Smooth muscle cell (in vitro differentiated cells): Measurements from ENCODE around the gene SNAI3. TPM values are rescaled to one million over a fixed set of nuclear protein-coding genes. Genes with fewer than 3 reads are reported as not detected.

Experiments
- DNase-seq: peaks from one replicate; lab custom pipeline; 2025; ENCODE audit not compliant: unreplicated experiment; lab: John Stamatoyannopoulos, UW
- H2AFZ ChIP-seq: fragments of 200-600 bp; sonication (generic); 2 replicates; pipeline ENCODE4 v1.6.0; 2016; ENCODE audit warnings: antibody characterized with exemption, low read depth, mild to moderate bottlenecking
- H3F3A ChIP-seq: fragments of 200-600 bp; sonication (generic); 2 replicates; pipeline ENCODE4 v1.6.0; 2017; ENCODE audit warnings: antibody characterized with exemption, low read depth
- H3K27ac ChIP-seq: fragments of 200-600 bp; sonication (generic); 2 replicates; pipeline ENCODE4 v1.5.1; 2016; ENCODE audit warnings: low read depth, mild to moderate bottlenecking
- H3K27me3 ChIP-seq: fragments of 200-600 bp; sonication (generic); 2 replicates; pipeline ENCODE4 v1.6.1; 2016; ENCODE audit warnings: low read depth, mild to moderate bottlenecking
- H3K36me3 ChIP-seq: fragments of 200-600 bp; sonication (generic); 2 replicates; pipeline ENCODE4 v1.5.1; 2016; ENCODE audit warnings: low read depth
- H3K4me1 ChIP-seq: fragments of 200-600 bp; sonication (generic); 2 replicates; pipeline ENCODE4 v1.5.1; 2016; ENCODE audit warnings: low read depth
- H3K4me2 ChIP-seq: fragments of 200-600 bp; sonication (generic); 2 replicates; pipeline ENCODE4 v1.6.0; 2016; ENCODE audit warnings: mild to moderate bottlenecking
- H3K4me3 ChIP-seq: fragments of 200-600 bp; sonication (generic); 2 replicates; pipeline ENCODE4 v1.5.1; 2016; ENCODE audit warnings: mild to moderate bottlenecking
- H3K79me2 ChIP-seq: fragments of 200-600 bp; sonication (generic); 2 replicates; pipeline ENCODE4 v1.6.0; 2016; ENCODE audit warnings: low read depth, mild to moderate bottlenecking
- H3K9ac ChIP-seq: fragments of 200-600 bp; sonication (generic); 2 replicates; pipeline ENCODE4 v1.6.0; 2016; ENCODE audit warnings: low read depth
- H3K9me3 ChIP-seq: fragments of 200-600 bp; sonication (generic); replicated peaks from 2 replicates; pipeline ENCODE4 v1.5.1; 2016; ENCODE audit warnings: low read depth
- H4K20me1 ChIP-seq: fragments of 200-600 bp; sonication (generic); 2 replicates; pipeline ENCODE4 v1.6.0; 2016; ENCODE audit warnings: low read depth
- CTCF ChIP-seq: fragments of 200-600 bp; sonication (generic); IDR thresholded peaks from 2 replicates; pipeline ENCODE4 v1.5.1; 2017; ENCODE audit warnings: borderline replicate concordance, mild to moderate bottlenecking, antibody characterized with exemption; ENCODE audit not compliant: insufficient read depth, poor library complexity, severe bottlenecking
- WGBS: methylation state at CpG from one replicate; pipeline ENCODE4 v1.1.7; 2016; ENCODE audit warnings: low lambda C conversion rate; 5-methylcytosine and 5-hydroxymethylcytosine counted together
- polyA plus RNA-seq: library from polyadenylated mRNA; unstranded; fragments of >200 nt; fragmentation: Nextera tagmentation; extraction: Ambion mirVana; gene quantifications from 2 replicates; pipeline ENCODE4 v1.2.1, GENCODE V29; 2016
- total RNA-seq: library from RNA; depleted of rRNA; stranded (reverse); fragments of >200 nt; gene quantifications from 2 replicates; pipeline ENCODE4 v1.2.3, GENCODE V29; 2014

SNAI3 gene
- total and polyA plus RNA-seq, 2 experiments from 2014 or later: 0.22 to 1.4 TPM

- Histone ChIP-seq H3K27me3 (peaks cover 5% of the 10 kb centered on the region), H2AFZ (no peak overlapping the region), H3K9me3 (no peaks in the 10 kb centered on the region), H3K4me1 (no peaks in the 10 kb centered on the region), H3F3A (no peaks in the 10 kb centered on the region), H3K36me3 (no peaks in the 10 kb centered on the region), H3K4me2 (no peak overlapping the region), H4K20me1 (no peaks in the 10 kb centered on the region), H3K4me3 (no peak overlapping the region), H3K9ac (no peak overlapping the region), H3K27ac (no peak overlapping the region), H3K79me2 (no peaks in the 10 kb centered on the region)
- WGBS: 90% methylated on average over 36 of the region's 37 CpGs
- no peak for DNase-seq
- TF ChIP-seq CTCF: no peak
These were observed 8.1 kb upstream of the SNAI3 start for GRCh38 chr16:88694221-88695087.

GRCh38 chr16:88693420-88694177, 7.3 kb upstream of the SNAI3 start:
- no peak overlapping the region for H3K27ac ChIP-seq
- peaks cover 5% of the 10 kb centered on the region for H3K27me3 ChIP-seq
- H3K9ac ChIP-seq: no peak overlapping the region
- no peaks in the 10 kb centered on the region for H3K79me2 ChIP-seq
- H3K4me1 ChIP-seq: no peaks in the 10 kb centered on the region
- TF ChIP-seq CTCF: no peak
- no peaks in the 10 kb centered on the region for H3K36me3 ChIP-seq
- 93% methylated on average over 39 of the region's 39 CpGs for WGBS
- no peak overlapping the region for H2AFZ ChIP-seq
- H3K4me3 ChIP-seq: no peak overlapping the region
- H4K20me1 ChIP-seq: no peaks in the 10 kb centered on the region
- H3F3A ChIP-seq: no peaks in the 10 kb centered on the region
- no peaks in the 10 kb centered on the region for H3K9me3 ChIP-seq
- H3K4me2 ChIP-seq: no peak overlapping the region
- no peak for DNase-seq

- no peak overlapping the region for H3K4me2 ChIP-seq
- no peaks in the 10 kb centered on the region for H3F3A ChIP-seq
- DNase-seq: no peak
- H3K36me3 ChIP-seq: no peaks in the 10 kb centered on the region
- no peaks in the 10 kb centered on the region for H4K20me1 ChIP-seq
- no peak for TF ChIP-seq CTCF
- 75% methylated on average over 10 of the region's 10 CpGs for WGBS
- no peak overlapping the region for H3K9ac ChIP-seq
- peaks cover 5% of the 10 kb centered on the region for H3K4me1 ChIP-seq
- H2AFZ ChIP-seq: no peak overlapping the region
- H3K27me3 ChIP-seq: peaks cover 11% of the 10 kb centered on the region
- no peaks in the 10 kb centered on the region for H3K9me3 ChIP-seq
- H3K27ac ChIP-seq: no peak overlapping the region
- no peak overlapping the region for H3K4me3 ChIP-seq
- no peaks in the 10 kb centered on the region for H3K79me2 ChIP-seq
These were observed 6.6 kb upstream of the SNAI3 start for GRCh38 chr16:88692861-88693260.
